ENCODE data around the gene TAF1C. TPM values are rescaled to one million over a fixed set of nuclear protein-coding genes. Genes with fewer than 3 reads are reported as not detected.
A peak's percentile ranks its signal among the peaks of the same experiment; 100 is the strongest.

TAF1C gene
- total and polyA plus RNA-seq, 9 of the 15 experiments (the other 6 are each of a cell fraction or from before 2014, with no cell fraction given), result 1.5 to 74.8 (median 21.0) TPM

DNA sequence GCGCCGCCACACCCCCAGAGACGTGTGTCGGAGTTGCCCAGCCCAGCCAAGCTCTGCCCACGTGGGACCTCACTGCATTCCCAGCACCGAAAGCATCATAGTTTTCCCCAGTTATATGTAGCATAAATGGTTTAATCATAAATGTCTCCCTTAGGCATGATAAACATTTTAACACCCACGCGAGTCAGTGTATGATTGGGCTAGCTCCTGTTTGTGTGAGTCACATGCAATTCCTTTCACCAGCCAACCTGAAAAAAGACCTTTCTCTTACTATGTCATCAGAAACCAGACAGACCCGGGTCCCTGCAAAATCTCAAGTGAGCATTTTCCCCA is 9.2 kb downstream of the TAF1C start:
- in situ Hi-C loops (cut with MboI), result no loop called here
- TF ChIP-seq, protein P1, sequence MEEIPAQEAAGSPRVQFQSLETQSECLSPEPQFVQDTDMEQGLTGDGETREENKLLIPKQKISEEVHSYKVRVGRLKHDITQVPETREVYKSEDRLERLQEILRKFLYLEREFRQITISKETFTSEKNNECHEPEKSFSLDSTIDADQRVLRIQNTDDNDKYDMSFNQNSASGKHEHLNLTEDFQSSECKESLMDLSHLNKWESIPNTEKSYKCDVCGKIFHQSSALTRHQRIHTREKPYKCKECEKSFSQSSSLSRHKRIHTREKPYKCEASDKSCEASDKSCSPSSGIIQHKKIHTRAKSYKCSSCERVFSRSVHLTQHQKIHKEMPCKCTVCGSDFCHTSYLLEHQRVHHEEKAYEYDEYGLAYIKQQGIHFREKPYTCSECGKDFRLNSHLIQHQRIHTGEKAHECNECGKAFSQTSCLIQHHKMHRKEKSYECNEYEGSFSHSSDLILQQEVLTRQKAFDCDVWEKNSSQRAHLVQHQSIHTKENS (CRISPR knock-in tag; IDR thresholded peaks at IDR 0.05), result no peak
- TF ChIP-seq EGR1 (conservative IDR thresholded peaks at IDR 0.05) (peak; percentile 59), FOXA1 (IDR thresholded peaks at IDR 0.05; ENCODE audit: borderline replicate concordance) (no peak)
- ChIA-PET POLR2A (interaction anchor here (0.7 to 1.7 kb wide), 3 partner anchors 9 to 133 kb away, joined by 3 to 8 read pairs (median 4); partner anchors contain the start of gene TAF1C), CTCF (ENCODE audit: low intra/inter-chr PET ratio) (interaction anchor here (1.0 kb wide), 1 partner anchor 37 kb away, joined by 3 read pairs; no protein-coding TSS in a partner anchor)
- Histone ChIP-seq H3K9me1 (ENCODE audit: control insufficient read depth, insufficient read depth, low read length) (no peaks in the 10 kb centered on the region), H3K4me1 (replicated peaks in 1 of 2; ENCODE audit: control insufficient read depth in 2 of 2, insufficient read depth in 2 of 2, low read length in 2 of 2) (peaks cover 7 to 42% of the 10 kb centered on the region in 2 experiments; a peak in 3 of 5 replicates), H3K79me2 (ENCODE audit: control insufficient read depth, insufficient read depth, low read length) (no peaks in the 10 kb centered on the region), H3K36me3 (ENCODE audit: control insufficient read depth, insufficient read depth, low read length) (peaks cover 52% of the 10 kb centered on the region; the same call in 2 of the 3 replicates), H3K27me3 (ENCODE audit: control insufficient read depth in 2 of 2, insufficient read depth in 2 of 2, low read length in 2 of 2) (peaks cover 3 to 9% of the 10 kb centered on the region in 2 experiments; a peak in 3 of 5 replicates), H3K9me3 (replicated peaks; ENCODE audit: control insufficient read depth, insufficient read depth, low read depth, low read length) (no peaks in the 10 kb centered on the region), H3K27ac (ENCODE audit: extremely low read depth, low read depth, low read length) (no peak overlapping the region; the same call in 2 of the 3 replicates), H3K9ac (ENCODE audit: insufficient read depth in 1 of 2, low read depth in 2 of 2, low read length in 2 of 2) (peak overlapping the region in 1 of 2 experiments; percentile 66; a peak in 2 of 4 replicates), H4K20me1 (replicated peaks; ENCODE audit: control insufficient read depth, insufficient read depth, low read length) (peaks cover 20% of the 10 kb centered on the region), H3K4me2 (ENCODE audit: insufficient read depth, low read length) (no peak overlapping the region), H3K4me3 (no peak overlapping the region), H2AFZ (ENCODE audit: low read depth, low read length) (no peak overlapping the region)
- BruUV-seq (replicated peaks), result no TSS peak
- DNase-seq (ENCODE audit: extremely low read depth in 1 of 4, low spot score in 3 of 4) (no peak), FAIRE-seq (no peak), ATAC-seq (no peak)
- intact Hi-C loops (cut with micrococcal nuclease), result loop anchor here (5.0 kb wide), 1 partner anchor 220 kb away; no protein-coding TSS in a partner anchor
- 63% methylated on average over 9 of the region's 9 CpGs for WGBS (ENCODE audit: insufficient coverage, low coverage, missing lambda C conversion rate)
